Stimulated activated CD8-positive, alpha-beta memory T cell treated with anti-CD3 and anti-CD28 coated beads, Interleukin-4, amount 100 ng/mL, for 24 hours (primary cell): ENCODE results near the gene ZNF652.
"Not testable (repeated sequence)": the region's sequence is repeated elsewhere in the genome, so short reads cannot be mapped to it uniquely, and the experiment has no call there.

Experiments used
- DNase-seq: peaks from one replicate; pipeline ENCODE4 v3.0.0-alpha.2; 2020; ENCODE audit warnings: low read depth

Gene ZNF652

DNA sequence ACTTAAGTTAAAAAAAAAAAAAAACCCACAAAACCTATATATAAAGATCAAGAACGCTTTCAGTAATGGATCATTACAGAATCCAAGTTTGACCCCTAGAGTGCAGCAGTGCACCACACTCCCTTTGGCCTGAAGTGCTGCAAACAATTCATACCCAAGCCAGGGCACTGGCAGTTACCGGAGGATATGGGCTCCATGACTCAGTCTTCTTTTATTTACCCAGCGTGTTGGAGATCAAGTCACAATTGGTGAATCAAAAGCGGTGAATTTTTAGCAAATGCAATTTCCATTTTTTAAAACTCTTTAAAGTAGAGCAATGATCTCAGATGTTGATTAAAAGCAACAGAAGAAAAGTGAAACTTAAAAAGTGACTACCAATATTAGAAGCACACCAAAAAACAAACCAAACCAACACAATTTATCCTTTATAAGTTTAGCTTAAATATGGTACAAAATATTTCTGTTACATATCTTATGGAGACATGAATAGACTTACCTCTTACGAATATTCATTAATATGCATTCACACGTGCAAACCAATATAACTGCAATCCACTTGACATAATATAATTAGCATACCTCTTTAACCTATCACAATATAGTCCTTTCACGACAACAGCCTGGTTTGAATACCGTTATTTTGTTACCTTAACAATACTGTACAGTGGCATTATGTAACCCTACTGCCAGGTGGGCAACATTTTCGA is 46.3 kb downstream of the ZNF652 start:
- peak; percentile 63 for DNase-seq

DNA sequence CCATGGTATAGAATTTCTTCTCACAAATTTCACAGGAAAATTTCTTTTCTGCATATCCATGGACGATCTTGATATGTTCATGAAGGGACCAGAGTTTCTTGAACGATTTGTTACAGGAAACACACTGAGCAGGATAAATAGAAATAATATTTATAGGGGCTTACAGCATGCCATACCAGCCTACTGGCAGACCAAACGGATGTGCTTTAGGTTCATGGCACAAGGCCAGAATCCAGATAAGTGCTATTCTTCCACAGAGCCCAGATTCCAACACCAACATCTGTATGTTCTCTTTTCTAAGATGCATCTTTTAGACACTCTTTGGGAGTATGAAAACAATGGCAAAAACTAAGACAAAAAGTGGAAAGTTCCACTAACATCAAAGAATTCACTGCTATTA is 49.3 kb downstream of the ZNF652 start:
- DNase-seq: no peak

DNA sequence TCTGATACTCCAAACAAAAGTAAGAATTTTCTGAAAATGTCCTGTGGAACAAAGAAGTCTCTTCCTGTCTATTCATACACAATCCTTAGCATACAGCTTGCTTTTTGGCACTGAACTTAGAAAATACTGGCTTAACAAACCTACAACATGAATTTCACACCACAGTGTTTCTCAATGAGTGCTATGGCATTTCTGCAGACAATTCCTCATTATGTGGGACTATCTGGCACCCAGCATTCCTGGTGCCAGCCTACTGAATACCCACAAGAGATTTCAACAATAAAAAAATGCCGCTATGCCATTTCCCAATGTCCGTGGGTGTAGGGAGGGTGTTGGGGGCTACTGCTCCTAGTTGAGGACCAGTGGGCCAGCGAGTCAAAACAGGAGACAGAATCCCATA is 62.1 kb downstream of the ZNF652 start:
- no peak for DNase-seq

DNA sequence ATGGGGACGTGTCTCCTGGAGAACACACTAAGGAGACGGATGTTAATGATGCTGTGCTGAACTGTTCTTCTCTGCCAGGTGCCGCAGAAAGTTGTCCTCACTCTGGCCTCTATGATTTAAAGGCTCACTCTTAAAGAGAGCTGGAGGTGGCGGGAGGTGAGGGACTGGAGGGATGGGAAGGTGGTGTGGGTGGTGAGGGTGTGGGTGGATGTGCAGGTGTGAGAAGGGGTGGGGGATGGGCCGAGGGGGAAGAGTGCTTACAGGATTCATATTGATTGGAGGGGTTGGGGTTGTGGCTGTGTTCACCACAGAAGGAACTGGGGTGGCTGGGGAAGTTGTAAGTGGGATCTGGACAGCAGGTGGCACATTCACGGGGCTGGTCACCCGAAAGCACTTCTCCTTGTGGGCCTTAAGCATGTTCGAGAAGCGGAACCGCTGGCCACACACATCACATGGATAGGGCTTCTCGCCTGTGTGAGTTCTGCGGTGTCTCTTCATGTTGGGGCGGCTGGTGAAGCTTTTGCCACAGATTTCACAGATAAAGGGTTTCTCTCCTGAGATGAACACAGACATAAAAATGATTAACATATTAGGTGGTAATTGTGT is 63.6 kb downstream of the ZNF652 start:
- DNase-seq: no peak

DNA sequence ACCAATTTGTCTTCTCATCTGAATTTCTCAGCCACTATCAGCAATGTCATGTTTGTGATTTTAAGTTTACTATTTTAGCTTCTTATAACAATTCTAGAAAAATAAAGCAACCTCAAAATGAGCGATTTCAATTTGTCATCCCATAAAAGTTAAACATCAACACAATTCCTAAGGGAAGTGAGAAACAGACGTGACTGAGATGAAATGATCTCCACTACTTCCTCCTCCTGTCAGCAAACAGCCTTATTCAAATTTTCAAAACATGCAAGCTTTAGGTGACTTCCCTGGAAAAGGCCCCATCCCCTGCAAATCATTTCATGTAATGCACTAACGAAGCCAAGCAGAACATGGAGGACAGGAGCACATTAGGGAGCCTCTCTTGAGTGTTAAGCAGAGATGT is 64.9 kb downstream of the ZNF652 start:
- DNase-seq: no peak

DNA sequence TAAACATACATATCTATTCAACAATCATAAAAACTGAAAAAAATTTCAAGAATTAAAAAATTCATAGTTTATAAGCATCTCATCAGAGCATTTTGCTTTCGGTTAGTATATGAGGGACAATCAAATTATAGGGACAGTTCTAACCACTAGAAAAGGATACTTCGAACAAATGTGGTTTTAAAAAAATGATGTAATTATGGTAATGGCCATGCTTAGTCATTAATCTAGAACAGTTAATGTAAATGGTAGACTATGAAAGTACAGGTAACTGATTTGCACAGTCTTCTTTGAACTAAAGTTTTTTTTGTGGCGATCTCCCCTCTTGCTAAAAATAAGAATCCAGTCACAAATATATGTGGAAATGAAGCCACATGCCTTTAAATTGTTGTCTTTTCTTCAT is 67.9 kb downstream of the ZNF652 start:
- DNase-seq: no peak

DNA sequence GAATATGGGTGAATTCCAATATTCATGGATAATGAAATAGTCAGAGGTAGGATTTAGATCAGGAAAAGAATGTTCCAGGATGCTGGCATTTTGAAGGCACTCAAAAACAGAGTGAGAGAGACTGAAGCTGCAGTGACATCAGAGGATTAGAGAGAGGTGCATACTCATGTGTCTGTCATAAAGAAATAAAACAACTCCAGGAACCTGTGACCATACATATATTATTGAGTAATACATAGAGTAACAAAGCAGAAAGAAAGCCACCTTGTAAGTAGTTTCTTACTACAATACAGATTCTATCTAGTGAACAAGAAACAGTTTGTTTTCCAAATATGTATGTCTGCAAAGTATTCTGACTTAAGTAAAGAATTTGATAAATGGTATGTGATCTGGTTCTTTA is 69.1 kb downstream of the ZNF652 start:
- no peak for DNase-seq

DNA sequence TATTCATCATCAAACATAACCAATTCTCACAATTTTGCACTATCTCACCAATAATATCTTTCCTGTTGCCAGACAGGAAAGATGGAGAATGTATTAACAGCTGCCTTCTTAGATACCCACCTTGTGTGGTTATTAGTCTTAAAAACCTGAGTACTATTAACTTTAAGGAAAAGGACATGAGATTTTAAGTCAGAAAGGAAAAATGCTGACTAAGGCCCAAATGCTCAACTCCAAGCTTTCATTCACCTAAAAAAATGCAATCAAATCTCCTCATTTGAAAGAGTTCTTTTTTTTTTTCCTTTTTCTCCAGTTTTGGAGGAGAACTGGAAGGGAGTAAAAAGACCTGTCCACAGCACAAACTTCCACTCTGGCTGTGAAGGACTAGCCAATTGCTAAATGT is 70.1 kb downstream of the ZNF652 start:
- DNase-seq: no peak

DNA sequence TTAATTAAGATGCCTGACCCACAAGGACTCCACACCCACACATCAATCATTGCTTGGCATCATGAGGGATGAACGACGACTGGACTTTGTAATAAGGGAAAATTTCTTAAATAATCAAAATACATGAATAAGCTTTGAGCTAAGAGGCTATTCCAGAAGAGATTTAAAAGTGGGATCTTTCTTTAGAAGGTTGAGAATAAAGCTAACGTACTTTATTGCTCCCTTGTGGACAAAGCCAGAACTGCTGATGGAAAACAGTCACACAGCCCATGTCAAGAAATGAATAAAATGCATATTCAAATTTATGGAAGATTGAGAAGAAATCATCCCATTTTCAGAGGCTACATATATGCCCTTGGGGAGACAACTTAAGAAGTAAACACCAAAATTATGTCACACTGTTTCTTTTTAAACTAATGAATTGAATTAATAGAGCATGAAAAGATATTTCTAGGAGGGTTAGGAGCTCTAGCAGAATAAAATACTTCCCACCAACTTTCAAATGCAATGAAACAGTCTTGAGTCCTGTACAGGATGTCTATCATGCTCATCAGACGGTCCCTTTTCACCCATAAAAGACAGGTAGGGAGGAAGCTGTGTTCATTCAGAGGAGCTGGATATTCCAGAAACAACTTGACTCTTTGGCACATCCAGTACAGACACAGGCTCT is 71.2 kb downstream of the ZNF652 start:
- DNase-seq: no peak

DNA sequence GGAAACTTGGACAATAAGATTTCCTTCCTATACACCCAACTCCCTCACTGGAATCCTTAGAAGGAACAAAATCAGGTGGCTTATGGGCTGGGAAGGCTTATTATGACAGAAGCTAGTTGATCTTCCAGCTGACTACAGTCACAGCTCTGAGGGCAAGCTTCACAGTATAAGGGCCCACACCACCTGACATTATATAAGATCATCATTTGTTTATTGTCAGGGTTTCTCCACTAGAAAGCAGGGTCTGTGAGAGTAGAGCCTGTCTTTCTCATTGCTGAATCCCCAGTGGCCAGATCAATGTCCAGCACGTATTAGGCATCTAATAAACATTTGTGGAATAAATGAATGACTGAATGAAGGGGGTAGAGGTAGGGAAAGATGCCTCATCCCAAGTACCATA is 73.7 kb downstream of the ZNF652 start:
- DNase-seq: no peak

DNA sequence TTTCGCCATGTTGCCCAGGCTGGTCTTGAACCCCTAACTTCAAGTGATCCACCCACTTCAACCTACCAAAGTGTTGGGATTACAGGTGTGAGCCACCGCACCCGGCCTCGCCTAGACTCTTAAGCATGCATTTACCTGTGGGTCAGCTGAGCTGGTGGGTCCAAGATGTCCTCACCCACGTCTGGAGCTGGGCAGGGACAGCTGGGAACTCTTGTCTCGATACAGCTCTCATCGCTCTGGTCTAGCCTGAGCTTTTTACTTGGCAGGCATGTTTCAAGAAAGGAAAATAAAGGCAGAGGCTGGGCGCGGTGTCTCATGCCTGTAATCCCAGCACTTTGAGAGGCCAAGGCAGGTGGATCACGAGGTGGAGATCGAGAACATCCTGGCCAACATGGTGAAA is 74.6 kb downstream of the ZNF652 start:
- no peak for DNase-seq

DNA sequence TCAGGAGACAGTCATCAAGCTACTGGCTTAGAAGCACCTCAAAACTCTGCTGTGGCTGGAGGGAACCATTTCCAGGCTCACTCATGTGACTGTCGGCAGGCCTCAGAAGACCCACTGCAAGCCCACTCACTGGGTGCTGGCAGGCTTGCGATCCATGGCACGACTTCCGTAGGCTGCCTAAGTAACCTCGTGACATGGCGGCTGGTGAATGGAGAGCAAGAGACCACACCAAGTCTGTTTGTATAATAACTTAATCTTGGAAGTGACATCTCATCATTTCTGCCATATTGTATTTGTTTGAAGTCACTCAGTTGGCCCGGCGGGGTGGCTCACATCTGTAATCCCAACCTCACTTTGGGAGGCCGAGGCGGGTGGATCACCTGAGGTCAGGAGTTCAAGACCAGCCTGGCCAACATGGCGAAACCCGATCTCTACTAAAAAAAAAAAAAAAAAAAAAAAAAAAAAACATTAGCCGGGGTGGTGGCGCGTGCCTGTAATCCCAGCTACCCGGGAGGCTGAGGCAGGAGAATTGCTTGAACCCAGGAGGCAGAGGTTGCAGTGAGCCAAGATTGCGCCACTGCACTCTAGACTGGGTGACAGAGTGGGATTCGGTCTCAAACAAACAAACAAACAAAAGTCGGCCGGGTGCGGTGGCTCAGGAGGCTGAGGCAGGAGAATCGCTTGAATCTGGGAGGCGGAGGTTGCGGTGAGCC is 75.6 kb downstream of the ZNF652 start:
- not testable (repeated sequence) for DNase-seq

DNA sequence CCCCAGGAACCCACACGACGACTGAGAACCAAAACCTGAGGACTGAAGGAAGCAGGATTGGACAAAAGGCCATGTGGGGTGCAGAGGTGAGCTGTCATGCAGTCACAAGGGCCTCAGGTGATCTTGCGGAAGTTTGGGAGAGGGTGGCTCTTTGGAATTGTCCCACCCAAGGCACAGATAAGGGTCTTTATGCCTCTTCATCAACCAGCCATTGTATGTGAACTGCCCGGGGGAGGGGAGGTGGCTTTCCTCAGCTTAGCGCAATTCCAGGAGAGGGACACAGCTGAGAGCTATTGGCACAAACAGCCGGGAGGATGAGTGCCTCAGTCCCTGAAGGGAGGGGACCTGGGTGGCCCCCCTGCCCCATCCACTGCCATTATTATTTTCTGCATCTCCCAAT is 76.3 kb downstream of the ZNF652 start:
- no peak for DNase-seq

DNA sequence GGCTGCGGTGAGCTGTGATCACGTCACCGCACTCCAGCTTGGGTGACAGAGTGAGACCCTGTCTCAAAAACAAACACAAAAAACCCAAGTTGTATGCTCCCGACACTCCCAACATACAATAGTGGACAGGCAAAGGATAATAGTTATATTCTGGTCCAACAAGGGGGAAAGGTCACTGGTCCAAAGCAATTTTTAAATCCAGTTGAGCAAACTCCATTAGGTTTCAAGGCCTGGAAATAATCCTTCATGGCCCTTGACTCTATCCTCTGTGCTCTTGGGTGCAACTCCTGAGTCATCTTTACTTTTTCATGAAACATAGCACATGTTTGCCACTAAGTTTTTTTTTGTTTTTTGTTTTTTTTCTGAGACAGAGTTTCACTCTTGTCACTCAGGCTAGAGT is 81.1 kb downstream of the ZNF652 start:
- DNase-seq: no peak

DNA sequence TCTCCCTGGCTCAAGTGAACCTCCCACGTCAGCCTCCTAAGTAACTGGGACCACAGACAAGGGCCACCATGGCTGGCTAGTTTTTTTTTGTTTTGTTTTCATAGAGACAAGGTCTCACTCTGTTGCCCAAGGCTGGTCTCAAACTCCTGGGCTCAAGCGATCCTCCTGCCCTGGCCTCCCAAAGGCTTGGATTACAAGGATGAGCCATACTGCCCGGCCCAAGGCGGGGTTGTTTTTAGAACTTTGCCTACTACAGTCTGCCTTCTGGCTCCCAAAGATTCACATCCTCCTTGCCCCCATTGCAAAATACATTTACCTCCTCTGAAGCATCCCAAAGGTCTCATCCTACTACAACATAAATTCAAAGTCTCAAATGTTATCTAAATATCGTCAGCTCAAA is 82.0 kb downstream of the ZNF652 start:
- no peak for DNase-seq

DNA sequence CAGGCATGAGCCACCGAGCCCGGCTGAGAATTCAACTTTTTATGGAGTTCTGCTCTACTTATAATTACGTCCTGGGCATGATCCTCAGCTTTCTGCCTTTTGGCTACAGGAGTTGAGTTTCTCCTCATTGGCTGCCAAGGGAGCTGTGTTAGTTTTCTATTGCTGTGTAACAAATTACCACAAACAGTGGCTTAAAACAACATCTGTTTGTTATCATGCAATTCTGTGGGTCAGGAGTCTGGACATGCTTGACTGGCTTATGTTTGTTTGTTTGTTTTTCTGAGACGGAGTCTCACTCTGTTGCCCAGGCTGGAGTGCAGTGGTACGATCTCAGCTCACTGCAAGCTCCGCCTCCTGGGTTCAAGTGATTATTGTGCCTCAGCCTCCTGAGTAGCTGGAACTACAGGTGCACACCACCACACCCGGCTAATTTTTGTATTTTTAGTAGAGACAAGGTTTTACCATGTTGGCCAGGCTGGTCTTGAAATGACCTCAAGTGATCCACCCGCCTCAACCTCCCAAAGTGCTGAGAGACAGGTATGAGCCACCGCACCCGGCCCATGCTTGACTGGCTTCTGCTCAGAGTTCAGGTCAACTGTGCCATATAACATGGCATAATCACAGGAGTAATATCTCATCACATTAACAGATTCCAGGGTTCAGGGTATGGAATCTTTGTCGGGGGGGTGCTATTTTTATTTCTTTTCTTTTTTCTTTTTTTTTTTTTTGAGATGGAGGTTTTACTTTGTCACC is 82.6 kb downstream of the ZNF652 start:
- DNase-seq: not testable (repeated sequence)

DNA sequence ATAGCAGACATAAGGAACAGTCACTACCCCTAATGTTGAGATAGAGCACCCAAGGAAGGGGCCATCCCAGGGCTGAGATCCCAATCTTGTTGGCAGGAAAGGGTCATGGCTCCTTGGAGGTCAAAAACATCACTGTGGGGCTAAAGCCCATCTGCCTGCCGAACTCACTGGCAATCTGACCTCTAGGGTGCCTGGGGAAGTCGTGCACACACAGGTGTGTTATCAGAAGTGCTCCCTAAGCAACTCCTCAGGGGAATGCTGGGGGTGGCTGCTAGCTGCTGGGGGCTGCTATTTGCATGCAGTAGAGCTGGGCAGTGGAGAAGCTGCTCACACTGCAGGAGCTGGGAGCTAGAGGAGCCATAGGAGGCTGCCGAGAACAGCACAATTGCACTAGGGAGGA is 84.0 kb downstream of the ZNF652 start:
- no peak for DNase-seq

DNA sequence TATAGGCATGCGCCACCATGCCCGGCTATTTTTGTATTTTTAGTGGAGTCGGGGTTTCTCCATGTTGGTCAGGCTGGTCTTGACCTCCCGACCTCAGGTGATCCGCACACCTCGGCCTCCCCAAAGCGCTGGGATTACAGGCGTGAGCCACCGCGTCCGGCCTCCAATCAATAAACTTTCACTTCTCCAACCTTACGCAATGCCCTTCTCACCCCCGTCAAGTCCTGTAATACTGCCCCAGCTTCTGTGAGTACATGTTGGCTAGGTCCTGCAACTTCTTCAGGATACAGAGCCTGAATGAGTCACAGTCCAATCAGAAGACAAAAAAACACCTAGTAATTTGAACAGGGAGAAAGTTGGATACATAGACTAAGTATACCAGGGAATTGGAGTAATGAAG is 84.4 kb downstream of the ZNF652 start:
- DNase-seq: no peak

DNA sequence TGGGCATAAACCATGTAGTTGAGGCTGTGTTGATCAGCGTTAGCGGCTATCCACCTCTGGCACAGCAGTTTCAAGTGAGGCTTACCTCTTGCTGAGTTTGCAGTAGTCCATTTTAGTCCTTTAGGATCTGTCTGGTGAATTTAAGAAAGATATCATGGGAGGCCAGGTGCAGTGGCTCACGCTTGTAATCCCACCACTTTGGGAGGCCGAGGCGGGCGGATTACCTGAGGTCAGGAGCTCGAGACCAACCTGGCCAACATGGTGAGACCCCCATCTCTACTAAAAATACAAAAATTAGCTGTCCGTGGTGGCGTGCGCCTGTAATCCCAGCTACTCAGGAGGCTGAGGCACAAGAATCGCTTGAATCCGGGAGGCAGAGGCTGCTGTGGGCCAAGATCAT is 86.1 kb downstream of the ZNF652 start:
- not testable (repeated sequence) for DNase-seq

DNA sequence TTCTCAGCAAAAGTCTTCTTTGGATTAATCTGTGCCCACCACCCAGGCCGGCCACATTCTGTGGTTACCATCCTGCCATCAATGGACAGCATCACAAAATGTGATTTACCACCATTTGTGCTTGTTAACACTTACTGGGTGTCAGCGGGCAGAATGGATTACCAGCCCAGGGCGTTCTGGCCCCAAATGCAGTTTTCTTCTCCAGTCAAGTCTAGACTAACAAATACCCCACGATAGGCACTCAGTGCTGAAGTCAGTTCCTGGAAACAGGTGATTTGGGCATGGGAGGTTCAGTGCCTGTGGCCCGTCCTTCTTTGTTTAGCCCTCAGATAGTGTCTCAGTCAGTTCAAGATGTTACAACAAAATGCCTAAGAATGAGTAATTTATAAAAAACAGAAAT is 92.7 kb downstream of the ZNF652 start:
- DNase-seq: no peak

DNA sequence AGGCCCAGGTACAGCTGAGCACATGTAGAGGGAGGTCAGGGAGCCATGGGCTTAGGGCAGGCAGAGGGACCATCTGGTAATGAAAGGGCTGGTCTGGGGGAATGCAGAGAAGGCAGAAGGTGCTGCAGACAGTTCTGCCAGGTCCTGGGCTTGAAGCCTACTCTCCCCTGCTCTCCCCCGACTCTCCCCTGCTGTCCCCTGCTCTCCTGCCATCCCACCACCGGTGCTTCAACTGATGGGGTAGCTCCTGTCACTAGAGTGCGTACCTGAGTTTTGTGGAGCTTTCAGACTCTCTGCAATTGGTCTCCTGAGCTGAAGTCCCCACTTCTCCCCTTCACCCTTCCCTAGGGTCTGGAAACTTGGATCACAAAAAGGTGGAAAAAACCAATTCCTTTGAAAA is 94.1 kb downstream of the ZNF652 start:
- no peak for DNase-seq

DNA sequence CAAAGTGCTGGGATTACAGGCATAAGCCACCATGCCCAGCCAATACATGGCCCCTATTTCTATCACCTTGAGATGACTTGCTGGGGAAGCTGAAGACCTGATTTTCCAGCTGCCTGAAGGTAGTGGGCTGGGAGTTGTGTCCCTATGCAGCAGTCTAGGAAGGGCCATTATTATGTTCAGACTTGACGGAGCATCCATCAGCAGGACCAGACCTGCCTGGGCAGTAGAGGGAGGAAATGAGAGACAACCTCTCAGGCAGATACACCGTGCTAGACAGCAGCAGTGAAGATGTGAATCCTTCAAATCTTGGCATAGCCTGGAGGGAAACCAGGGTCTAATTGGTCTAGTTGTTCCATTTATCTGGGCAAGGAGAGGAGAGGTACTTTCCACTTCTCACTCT is 95.8 kb downstream of the ZNF652 start:
- DNase-seq: no peak
